OCI-LY3 (cell line): ENCODE data around the gene SVIL.

Experiments used
- H2AFZ ChIP-seq: fragments of 200-600, 300-600 bp; shearing (Covaris generic); 2 replicates; pipeline ENCODE4 v1.6.0; 2014; ENCODE audit warnings: antibody characterized with exemption, low read depth, low read length
- H3K27ac ChIP-seq: fragments of 200-600, 300-600 bp; sonication (generic); 2 replicates; pipeline ENCODE4 v1.5.1; 2014; ENCODE audit warnings: mild to moderate bottlenecking, low read length, moderate library complexity, mixed read lengths
- H3K27me3 ChIP-seq: fragments of 200-600, 300-600 bp; sonication (generic); 2 replicates; pipeline ENCODE4 v1.6.1; 2014; ENCODE audit warnings: low read depth, low read length, mixed read lengths
- H3K36me3 ChIP-seq: fragments of 200-600, 300-600 bp; sonication (generic); replicated peaks from 2 replicates; pipeline ENCODE3; 2014; ENCODE audit warnings: low read depth, low read length, mixed read lengths
- H3K4me1 ChIP-seq: fragments of 300-600, 200-600 bp; sonication (generic); 2 replicates; pipeline ENCODE4 v1.6.1; 2014; ENCODE audit warnings: low read length, mixed read lengths
- H3K4me2 ChIP-seq: fragments of 200-600, 300-600 bp; sonication (generic); 2 replicates; pipeline ENCODE4 v1.6.1; 2014; ENCODE audit warnings: low read length, mixed read lengths
- H3K4me3 ChIP-seq: fragments of 300-600, 200-600 bp; sonication (generic); 2 replicates; pipeline ENCODE4 v1.5.1; 2014; ENCODE audit warnings: antibody characterized with exemption, mild to moderate bottlenecking, low read length, moderate library complexity
- H3K79me2 ChIP-seq: fragments of 300-600, 200-600 bp; shearing (Covaris generic); 2 replicates; pipeline ENCODE4 v1.6.1; 2014; ENCODE audit warnings: mild to moderate bottlenecking, low read length, mixed read lengths
- H3K9ac ChIP-seq: fragments of 300-600, 200-600 bp; shearing (Covaris generic); 2 replicates; pipeline ENCODE4 v1.6.0; 2014; ENCODE audit warnings: mild to moderate bottlenecking, low read length, moderate library complexity
- H3K9me3 ChIP-seq: fragments of 200-600, 300-600 bp; shearing (Covaris generic); 2 replicates; pipeline ENCODE4 v1.6.1; 2014; ENCODE audit warnings: low read length, mixed read lengths; ENCODE audit not compliant: insufficient read depth
- H4K20me1 ChIP-seq: fragments of 200-600, 300-600 bp; sonication (generic); 2 replicates; pipeline ENCODE4 v1.6.1; 2016; ENCODE audit warnings: low read length, mixed read lengths; ENCODE audit not compliant: insufficient read depth
- CTCF ChIP-seq: fragments of 200-600, 300-600 bp; sonication (generic); IDR thresholded peaks from 2 replicates; pipeline ENCODE4 v1.5.1; 2014; ENCODE audit warnings: antibody characterized with exemption, low read length, low read depth
- EZH2phosphoT487 ChIP-seq: fragments of 200-600 bp; shearing (Covaris generic); IDR thresholded peaks from 2 replicates; pipeline ENCODE4 v1.6.1; 2018; ENCODE audit warnings: antibody characterized with exemption, mixed run types, low read depth

SVIL gene

GRCh38 chr10:29473406-29474100 lies 161.2 kb downstream of the SVIL start:
- H3K36me3 ChIP-seq: no peaks in the 10 kb centered on the region

DNA sequence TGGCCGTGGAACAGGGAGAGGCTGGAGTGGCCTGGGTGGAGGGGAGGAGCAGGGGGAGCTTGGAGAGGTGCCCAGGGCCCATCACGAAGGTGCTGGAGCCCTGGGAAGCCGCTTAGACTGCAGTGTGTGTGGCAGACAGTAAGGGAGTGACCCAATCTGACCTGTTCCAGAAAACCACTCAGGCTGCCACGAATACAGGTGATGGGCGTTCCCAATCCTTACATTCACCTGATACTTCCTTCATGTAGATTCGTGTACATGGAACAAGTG lies 161.7 kb downstream of the SVIL start:
- no peak overlapping the region for H3K27ac ChIP-seq

More at GRCh38 chr10:29473406-29474100, 161.2 kb downstream of the SVIL start:
- H3K4me1 ChIP-seq: peaks cover 4% of the 10 kb centered on the region; the same call in 1 of the 2 replicates
- H2AFZ ChIP-seq: no peak overlapping the region
- no peak overlapping the region for H3K27ac ChIP-seq
- H3K9me3 ChIP-seq: no peaks in the 10 kb centered on the region
- no peak overlapping the region for H3K4me2 ChIP-seq
- no peak overlapping the region for H3K9ac ChIP-seq
- no peaks in the 10 kb centered on the region for H3K27me3 ChIP-seq
- H3K79me2 ChIP-seq: no peaks in the 10 kb centered on the region
- TF ChIP-seq EZH2phosphoT487 (no peak), CTCF (no peak)
- H4K20me1 ChIP-seq: no peaks in the 10 kb centered on the region
- H3K4me3 ChIP-seq: no peak overlapping the region

DNA sequence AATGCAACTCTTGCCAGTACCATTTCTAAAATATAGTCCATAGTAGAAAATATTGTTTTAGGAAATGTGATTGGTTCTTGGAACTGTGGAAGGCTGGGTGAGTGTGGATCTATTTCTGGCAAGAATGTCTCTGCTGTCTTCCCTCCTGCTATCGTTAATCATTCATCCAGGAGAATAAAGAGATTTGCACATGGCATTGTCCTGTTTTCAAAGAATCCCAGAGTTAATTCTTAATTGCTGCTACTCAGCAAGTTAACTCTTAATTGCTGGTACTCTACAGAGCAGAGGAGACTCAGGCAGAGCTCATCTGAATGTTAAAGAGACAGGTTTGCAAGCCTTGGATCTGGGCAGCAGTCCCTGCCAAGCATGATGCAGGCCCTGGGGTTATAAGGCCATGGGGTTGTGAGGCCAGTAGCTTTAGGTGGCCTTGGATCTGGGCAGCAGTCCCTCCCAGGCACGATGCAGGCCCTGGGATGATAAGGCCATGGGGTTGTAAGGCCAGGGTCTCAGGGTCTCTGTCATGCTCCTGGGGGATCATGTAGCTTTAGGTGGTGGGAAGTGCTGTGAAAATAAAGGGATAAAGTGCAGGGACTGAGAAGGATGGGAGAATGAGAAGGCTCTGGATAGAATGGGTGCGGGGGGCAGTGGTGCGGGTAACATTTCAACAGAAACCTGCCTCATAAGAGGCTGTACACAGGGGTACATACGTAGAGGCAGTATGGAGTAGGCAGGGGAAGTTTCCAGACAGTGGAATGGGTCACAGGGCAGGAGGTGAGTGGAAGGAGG lies 162.3 kb downstream of the SVIL start:
- no peak overlapping the region for H3K4me2 ChIP-seq
- H3K9ac ChIP-seq: no peak overlapping the region
- TF ChIP-seq EZH2phosphoT487 (no peak), CTCF (no peak)
- no peaks in the 10 kb centered on the region for H3K79me2 ChIP-seq
- no peak overlapping the region for H3K27ac ChIP-seq
- H3K4me1 ChIP-seq: peaks cover 4% of the 10 kb centered on the region; the same call in 1 of the 2 replicates
- no peaks in the 10 kb centered on the region for H3K27me3 ChIP-seq
- no peaks in the 10 kb centered on the region for H4K20me1 ChIP-seq
- no peaks in the 10 kb centered on the region for H3K36me3 ChIP-seq
- no peaks in the 10 kb centered on the region for H3K9me3 ChIP-seq
- H2AFZ ChIP-seq: no peak overlapping the region
- H3K4me3 ChIP-seq: no peak overlapping the region

More for the DNA sequence above, 161.7 kb downstream of the SVIL start:
- Histone ChIP-seq H3K9me3 (no peaks in the 10 kb centered on the region), H3K27me3 (no peaks in the 10 kb centered on the region), H3K4me3 (no peak overlapping the region), H3K4me2 (no peak overlapping the region), H2AFZ (no peak overlapping the region), H3K79me2 (no peaks in the 10 kb centered on the region), H3K9ac (no peak overlapping the region), H4K20me1 (no peaks in the 10 kb centered on the region), H3K4me1 (peaks cover 4% of the 10 kb centered on the region; the same call in 1 of the 2 replicates), H3K36me3 (no peaks in the 10 kb centered on the region)
- no peak for TF ChIP-seq EZH2phosphoT487
- no peak for TF ChIP-seq CTCF

DNA sequence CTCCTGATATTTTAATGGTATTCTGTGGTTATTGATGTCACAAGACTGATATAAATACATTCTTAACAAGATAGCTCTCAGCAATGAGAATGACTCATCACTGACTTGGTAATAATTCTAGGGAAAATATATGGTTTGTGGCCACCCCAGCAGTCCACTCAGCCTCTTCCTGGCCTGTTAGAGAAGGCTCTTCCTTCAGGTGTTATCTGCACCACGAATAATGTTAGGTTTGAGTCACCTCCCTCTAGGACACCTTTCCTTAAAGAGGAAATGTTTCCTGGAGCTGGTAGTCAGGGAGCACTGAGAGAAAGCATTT lies 163.3 kb downstream of the SVIL start:
- Histone ChIP-seq H3K36me3 (no peaks in the 10 kb centered on the region), H3K27ac (no peak overlapping the region), H3K4me3 (no peak overlapping the region), H3K9ac (no peak overlapping the region), H3K9me3 (no peaks in the 10 kb centered on the region), H4K20me1 (no peaks in the 10 kb centered on the region), H3K79me2 (no peaks in the 10 kb centered on the region), H3K4me1 (peaks cover 4% of the 10 kb centered on the region; the same call in 1 of the 2 replicates), H3K27me3 (no peaks in the 10 kb centered on the region), H2AFZ (no peak overlapping the region), H3K4me2 (no peak overlapping the region)
- TF ChIP-seq CTCF: no peak
